Stomach (tissue), 4 donors: ENCODE measurements around the gene FBXL17.

ENCODE experiments used
- EP300 ChIP-seq: sonication (generic); formaldehyde crosslinking; IDR thresholded peaks from one replicate; pipeline ENCODE4 v1.6.1; 2017; ENCODE audit warnings: antibody characterized with exemption
- POLR2A ChIP-seq, 4 donors: fragments of 450-650 bp; IDR thresholded peaks; one replicate each; pipeline ENCODE4 v1.6.1; 2016; ENCODE audit warnings: antibody characterized with exemption in 4 of 4, control low read depth in 2 of 4, mild to moderate bottlenecking in 1 of 4, moderate library complexity in 1 of 4
- TF ChIP-seq, protein P1 (sequence below), 7 experiments: fragments of 450-650 bp in 4 of 7; fragments of 200-600 bp in 3 of 7; sonication (generic) in 3 of 7; IDR thresholded peaks; one replicate each; pipeline ENCODE4 v1.5.1; 2016 to 2019; ENCODE audit warnings: antibody characterized with exemption in 7 of 7, control low read depth in 2 of 7, mild to moderate bottlenecking in 1 of 7

DNA sequence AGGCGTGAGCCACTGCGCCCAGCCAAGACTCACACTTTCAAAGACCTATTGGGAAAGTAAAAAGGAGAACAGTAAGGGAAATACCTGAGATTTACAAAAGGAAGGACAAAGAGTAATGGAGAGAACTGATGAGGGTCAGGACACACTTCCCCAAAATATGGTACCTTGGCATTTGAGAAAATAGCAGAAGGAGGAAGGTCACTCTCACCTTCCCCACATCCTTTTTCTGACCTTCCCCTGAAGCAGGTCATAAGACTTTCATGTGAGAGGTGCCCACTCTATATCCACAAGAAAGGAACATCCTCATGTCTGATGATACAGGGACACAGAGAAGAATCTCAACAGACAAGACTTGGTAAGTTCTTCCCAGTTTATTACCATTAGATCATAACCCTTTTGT is 272.8 kb downstream of the FBXL17 start:
- TF ChIP-seq, protein P1, sequence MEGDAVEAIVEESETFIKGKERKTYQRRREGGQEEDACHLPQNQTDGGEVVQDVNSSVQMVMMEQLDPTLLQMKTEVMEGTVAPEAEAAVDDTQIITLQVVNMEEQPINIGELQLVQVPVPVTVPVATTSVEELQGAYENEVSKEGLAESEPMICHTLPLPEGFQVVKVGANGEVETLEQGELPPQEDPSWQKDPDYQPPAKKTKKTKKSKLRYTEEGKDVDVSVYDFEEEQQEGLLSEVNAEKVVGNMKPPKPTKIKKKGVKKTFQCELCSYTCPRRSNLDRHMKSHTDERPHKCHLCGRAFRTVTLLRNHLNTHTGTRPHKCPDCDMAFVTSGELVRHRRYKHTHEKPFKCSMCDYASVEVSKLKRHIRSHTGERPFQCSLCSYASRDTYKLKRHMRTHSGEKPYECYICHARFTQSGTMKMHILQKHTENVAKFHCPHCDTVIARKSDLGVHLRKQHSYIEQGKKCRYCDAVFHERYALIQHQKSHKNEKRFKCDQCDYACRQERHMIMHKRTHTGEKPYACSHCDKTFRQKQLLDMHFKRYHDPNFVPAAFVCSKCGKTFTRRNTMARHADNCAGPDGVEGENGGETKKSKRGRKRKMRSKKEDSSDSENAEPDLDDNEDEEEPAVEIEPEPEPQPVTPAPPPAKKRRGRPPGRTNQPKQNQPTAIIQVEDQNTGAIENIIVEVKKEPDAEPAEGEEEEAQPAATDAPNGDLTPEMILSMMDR (IDR thresholded peaks at IDR 0.05): no peak
- TF ChIP-seq EP300 (no peak), POLR2A (IDR thresholded peaks at IDR 0.05) (no peak)
